K562 (cell line): ENCODE results near the gene IL34. TPM values are rescaled to one million over a fixed set of nuclear protein-coding genes. Genes with fewer than 3 reads are reported as not detected.

Experiments
- ATAC-seq: fragments of 200-7000 bp; cut with Tn5 transposase; 3 replicates; pipeline ENCODE4 v1.9.1; 2020; ENCODE audit warnings: moderate library complexity
- BruUV-seq: library from RNA; stranded (reverse); fragments of 400-500 nt; replicated peaks from 2 replicates; lab custom pipeline; 2021; lab: Mats Ljungman, UMichigan
- CTCF ChIA-PET: fragments of 300-600 bp; formaldehyde crosslinking; extraction: SDS; loops from one replicate; lab custom pipeline; 2021; ENCODE audit warnings: low intra/inter-chr PET ratio; lab: Yijun Ruan, JAX
- POLR2A ChIA-PET: fragments of 300-600, 350-650 bp; sonication (Branson Sonifier 250); formaldehyde crosslinking; extraction: SDS; loops from one replicate; lab custom pipeline; 2021; ENCODE audit warnings: antibody characterized with exemption, inconsistent platforms; lab: Yijun Ruan, JAX
- DNase-seq, 4 experiments: peaks; one replicate each; pipeline versions ENCODE4 v3.0.0 to v3.0.0-alpha.2; 2011 to 2018; ENCODE audit warnings: low spot score in 3 of 4, mixed read lengths in 3 of 4; ENCODE audit errors: extremely low read depth in 1 of 4
- FAIRE-seq: peaks from 2 replicates; lab custom pipeline; 2011; peaks lifted over from hg19 to GRCh38; lab: Jason Lieb, UNC
- H2AFZ ChIP-seq: 2 replicates; pipeline ENCODE4 v1.6.0; 2011; ENCODE audit warnings: low read depth, low read length, control low read depth, inconsistent platforms
- H3K27ac ChIP-seq: fragments of 200-600 bp; 3 replicates; pipeline ENCODE4 v1.8.0; 2011; ENCODE audit warnings: low read depth, mild to moderate bottlenecking, control low read depth, inconsistent platforms, low read length, moderate library complexity, mixed read lengths; ENCODE audit errors: extremely low read depth
- H3K27me3 ChIP-seq, 2 experiments: fragments of 300-600 bp in 1 of 2; 2 replicates in 1 of 2; 3 replicates in 1 of 2; pipeline versions ENCODE4 v1.6.0 to v1.8.0; 2011; ENCODE audit warnings: inconsistent platforms in 2 of 2, low read length in 2 of 2, mild to moderate bottlenecking in 1 of 2, mixed read lengths in 1 of 2, moderate library complexity in 1 of 2; ENCODE audit not compliant: control insufficient read depth in 2 of 2, insufficient read depth in 2 of 2
- H3K36me3 ChIP-seq: fragments of 300-600 bp; 3 replicates; pipeline ENCODE4 v1.8.0; 2011; ENCODE audit warnings: mild to moderate bottlenecking, low read length, inconsistent platforms; ENCODE audit not compliant: control insufficient read depth, insufficient read depth
- H3K4me1 ChIP-seq, 2 experiments: fragments of 200-600 bp in 1 of 2; replicated peaks in 1 of 2; 2 replicates in 1 of 2; 3 replicates in 1 of 2; pipeline versions ENCODE4 v1.5.1 to v1.8.0; 2011; ENCODE audit warnings: inconsistent platforms in 2 of 2, low read length in 2 of 2, mild to moderate bottlenecking in 1 of 2, mixed read lengths in 1 of 2, moderate library complexity in 1 of 2; ENCODE audit not compliant: control insufficient read depth in 2 of 2, insufficient read depth in 2 of 2
- H3K4me2 ChIP-seq: 2 replicates; pipeline ENCODE4 v1.6.1; 2011; ENCODE audit warnings: low read length, control low read depth, inconsistent platforms, mixed read lengths; ENCODE audit not compliant: insufficient read depth
- H3K4me3 ChIP-seq: fragments of 200-600 bp; sonication (generic), shearing (Covaris generic); 2 replicates; pipeline ENCODE4 v1.5.1; 2016; ENCODE audit warnings: control low read depth, inconsistent platforms
- H3K79me2 ChIP-seq: fragments of 200-600 bp; 3 replicates; pipeline ENCODE4 v1.8.0; 2011; ENCODE audit warnings: low read length, inconsistent platforms; ENCODE audit not compliant: control insufficient read depth, insufficient read depth
- H3K9ac ChIP-seq, 2 experiments: 2 replicates each; pipeline versions ENCODE4 v1.6.0 to v1.6.1; 2011; ENCODE audit warnings: low read depth in 2 of 2, low read length in 2 of 2, control low read depth in 1 of 2, inconsistent platforms in 1 of 2, mild to moderate bottlenecking in 1 of 2, mixed read lengths in 1 of 2; ENCODE audit not compliant: insufficient read depth in 1 of 2
- H3K9me1 ChIP-seq: one replicate; pipeline ENCODE4 v1.6.0; 2011; ENCODE audit warnings: inconsistent platforms, mild to moderate bottlenecking, low read length, moderate library complexity; ENCODE audit not compliant: control insufficient read depth, insufficient read depth
- H3K9me3 ChIP-seq: replicated peaks from 2 replicates; pipeline ENCODE4 v1.5.1; 2011; ENCODE audit warnings: low read depth, low read length, inconsistent platforms; ENCODE audit not compliant: control insufficient read depth, insufficient read depth
- H4K20me1 ChIP-seq: replicated peaks from 2 replicates; pipeline ENCODE4 v1.6.1; 2011; ENCODE audit warnings: low read length, inconsistent platforms, mixed read lengths; ENCODE audit not compliant: control insufficient read depth, insufficient read depth
- E2F8 ChIP-seq: fragments of 450-650 bp; IDR thresholded peaks from 2 replicates; pipeline ENCODE4 v1.7.1; 2018; ENCODE audit warnings: mild to moderate bottlenecking, low read depth; ENCODE audit not compliant: partially characterized antibody
- GTF3C2 ChIP-seq: IDR thresholded peaks from 3 replicates; pipeline ENCODE4 v1.6.1; 2011; ENCODE audit warnings: borderline replicate concordance, mild to moderate bottlenecking, moderate library complexity; ENCODE audit not compliant: insufficient read length; ENCODE audit errors: extremely low read depth
- MXD1 ChIP-seq: fragments of 250-450 bp; sonication (Bioruptor Pico); IDR thresholded peaks from 2 replicates; pipeline ENCODE4 v1.8.0; 2021; ENCODE audit warnings: borderline replicate concordance, mild to moderate bottlenecking, moderate library complexity; ENCODE audit not compliant: poor library complexity, severe bottlenecking
- SMARCB1 ChIP-seq: IDR thresholded peaks from 2 replicates; pipeline ENCODE4 v1.6.1; 2011; ENCODE audit warnings: improper control_type of control experiment, low read depth; ENCODE audit not compliant: insufficient read length
- SP1 ChIP-seq: sonication (generic); formaldehyde crosslinking; IDR thresholded peaks from 2 replicates; pipeline ENCODE4 v1.8.1; 2022; ENCODE audit warnings: mild to moderate bottlenecking, missing genetic modification reagents
- SREBF2 ChIP-seq: sonication (generic); formaldehyde crosslinking; IDR thresholded peaks from 2 replicates; pipeline ENCODE4 v1.4.0; 2020; ENCODE audit warnings: mild to moderate bottlenecking, missing genetic modification reagents
- XRCC5 ChIP-seq: fragments of 200-400 bp; formaldehyde crosslinking; IDR thresholded peaks from 2 replicates; pipeline ENCODE4 v1.6.1; 2017; ENCODE audit warnings: low read depth, mild to moderate bottlenecking, low read length
- ZNF511 ChIP-seq: sonication (generic); formaldehyde crosslinking; IDR thresholded peaks from 2 replicates; pipeline ENCODE4 v1.8.0; 2022; ENCODE audit warnings: mild to moderate bottlenecking, missing genetic modification reagents
- WGBS: fragments of 100-300 bp; shearing (Covaris generic); methylation state at CpG from one replicate; pipeline ENCODE4 v1.1.6; 2016; ENCODE audit warnings: low coverage, mixed read lengths; ENCODE audit not compliant: insufficient coverage; ENCODE audit errors: missing lambda C conversion rate; 5-methylcytosine and 5-hydroxymethylcytosine counted together
- in situ Hi-C: fragments of 300-500 bp; cut with MboI; formaldehyde crosslinking; loops from 4 replicates; pipeline ENCODE4 v1.15.0; 2018; ENCODE audit warnings: inconsistent platforms, mixed read lengths
- intact Hi-C: fragments of 100-400 bp; cut with micrococcal nuclease; formaldehyde crosslinking; loops from 2 replicates; pipeline ENCODE4 v1.14.2; 2022
- polyA plus RNA-seq, 8 experiments: library from polyadenylated mRNA; depleted of rRNA in 4 of 8; stranded (reverse) in 5 of 8; unstranded in 3 of 8; fragments of >200 nt; fragmentation: Nextera tagmentation in 2 of 8; fragmentation: Illumina TruSeq in 1 of 8; extraction: Ambion mirVana in 2 of 8; extraction: Trizol in 1 of 8; gene quantifications; 2 replicates each; pipeline versions ENCODE4 v1.2.1 to v1.2.3, GENCODE V29; 2011 to 2014; ENCODE audit warnings: inconsistent platforms in 1 of 8, missing spikeins in 1 of 8
- total RNA-seq, 7 experiments: library from RNA; depleted of rRNA in 6 of 7; stranded (reverse); fragments of >200 nt in 6 of 7; fragmentation: Illumina TruSeq in 2 of 7; extraction: Trizol in 2 of 7; gene quantifications; 2 replicates each; pipeline versions ENCODE4 v1.2.1 to v1.2.3, GENCODE V29; 2011 to 2021; ENCODE audit warnings: low replicate concordance in 1 of 7

Gene IL34
- total and polyA plus RNA-seq, 9 of the 15 experiments (the other 6 are each of a cell fraction or from before 2014, with no cell fraction given): 0.07 to 0.18 (median 0.10) TPM; not detected in 6

GRCh38 chr16:70698901-70699300 is 52.5 kb downstream of the IL34 start:
- Histone ChIP-seq H3K79me2 (no peaks in the 10 kb centered on the region), H3K36me3 (peaks cover 22% of the 10 kb centered on the region; the same call in 1 of the 3 replicates), H3K4me3 (no peak overlapping the region), H3K4me2 (no peak overlapping the region), H3K27me3 (no peaks in the 10 kb centered on the region), H3K9ac (0 out of 4 replicates have a peak overlapping the region, but pooled peaks of 1 of the 2 experiments have one; percentile 20), H3K9me3 (no peaks in the 10 kb centered on the region), H2AFZ (no peak overlapping the region), H3K9me1 (peaks cover 4% of the 10 kb centered on the region), H4K20me1 (no peaks in the 10 kb centered on the region), H3K27ac (no peak overlapping the region), H3K4me1 (peaks cover 28 to 83% of the 10 kb centered on the region in 2 experiments)
- WGBS: 93% methylated on average over 9 of the region's 10 CpGs
- no TSS peak for BruUV-seq
- in situ Hi-C loops: no loop called here
- FAIRE-seq (no peak), DNase-seq (no peak)
- ChIA-PET CTCF (no interaction called here), POLR2A (no interaction called here)
- TF ChIP-seq SREBF2 (CRISPR knock-in tag): no peak
- TF ChIP-seq, all 486 proteins: peak for 0
- no peak for ATAC-seq
- intact Hi-C loops: no loop called here

- Histone ChIP-seq H3K4me2 (no peak overlapping the region), H2AFZ (no peak overlapping the region), H4K20me1 (no peaks in the 10 kb centered on the region), H3K9ac (no peak overlapping the region), H3K79me2 (no peaks in the 10 kb centered on the region), H3K36me3 (peaks cover 14% of the 10 kb centered on the region; the same call in 1 of the 3 replicates), H3K9me1 (peaks cover 4% of the 10 kb centered on the region), H3K4me1 (peaks cover 23 to 83% of the 10 kb centered on the region in 2 experiments), H3K27me3 (no peaks in the 10 kb centered on the region), H3K4me3 (no peak overlapping the region), H3K27ac (no peak overlapping the region), H3K9me3 (no peaks in the 10 kb centered on the region)
- CTCF ChIA-PET: no interaction called here
- in situ Hi-C loops: no loop called here
- ATAC-seq: no peak
- no TSS peak for BruUV-seq
- WGBS: 95% methylated on average over 13 of the region's 17 CpGs
- POLR2A ChIA-PET: no interaction called here
- DNase-seq: no peak
- FAIRE-seq: no peak
- intact Hi-C loops: no loop called here
- TF ChIP-seq ZNF511 (CRISPR knock-in tag): no peak
- no peak for TF ChIP-seq E2F8
- no peak for TF ChIP-seq XRCC5
- no peak for TF ChIP-seq SP1 (CRISPR knock-in tag)
- no peak for TF ChIP-seq GTF3C2
- no peak for TF ChIP-seq SMARCB1
- no peak for TF ChIP-seq MXD1 (CRISPR knock-in tag)
Measured at GRCh38 chr16:70699696-70700095, 53.3 kb downstream of the IL34 start.
